HG03342 (cell line): ENCODE data around the gene VWA8.
"Not testable (repeated sequence)": the region's sequence is repeated elsewhere in the genome, so short reads cannot be mapped to it uniquely, and the experiment has no call there.

ENCODE experiments used
- ATAC-seq: cut with Tn5 transposase; IDR thresholded peaks from one replicate; pipeline ENCODE4 v1.9.1; 2021; ENCODE audit warnings: mild to moderate bottlenecking, moderate library complexity; ENCODE audit not compliant: unreplicated experiment

Gene VWA8

DNA sequence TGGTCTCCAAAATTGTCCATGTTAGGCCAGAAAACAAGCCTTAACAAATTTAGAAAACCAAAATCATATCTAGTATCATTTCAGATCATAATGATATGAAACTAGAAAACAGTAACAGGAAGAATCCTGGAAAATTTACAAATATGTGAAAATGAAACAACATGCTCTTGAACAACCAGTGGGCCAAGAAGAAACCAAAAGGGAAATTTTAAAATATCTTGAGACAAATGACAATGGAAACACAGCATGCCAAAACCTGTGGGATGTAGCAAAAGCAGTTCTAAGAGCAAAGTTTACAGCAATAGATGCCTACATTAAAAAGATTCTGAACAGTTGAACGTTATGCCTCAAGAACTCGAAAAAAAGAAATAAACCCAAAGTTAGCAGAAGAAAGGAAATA lies 32.6 kb downstream of the VWA8 start:
- ATAC-seq: no peak

DNA sequence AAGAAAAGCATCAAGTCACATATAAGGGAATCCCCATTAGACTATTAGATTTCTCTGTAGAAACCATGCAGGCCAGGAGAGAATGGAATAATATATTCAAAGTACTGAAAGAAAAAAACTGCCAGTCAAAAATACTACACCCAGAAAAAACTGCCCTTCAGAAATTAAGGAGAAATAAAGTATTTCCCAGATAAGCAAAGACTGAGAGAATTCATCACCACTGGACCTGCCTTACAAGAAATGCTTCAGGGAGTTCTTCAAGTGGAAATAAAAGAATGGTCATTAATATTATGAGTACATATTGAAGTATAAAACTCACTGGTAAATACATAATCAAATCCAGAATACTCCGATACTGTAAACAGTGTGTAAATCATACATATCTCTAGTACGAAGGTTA lies 35.9 kb downstream of the VWA8 start:
- no peak for ATAC-seq

DNA sequence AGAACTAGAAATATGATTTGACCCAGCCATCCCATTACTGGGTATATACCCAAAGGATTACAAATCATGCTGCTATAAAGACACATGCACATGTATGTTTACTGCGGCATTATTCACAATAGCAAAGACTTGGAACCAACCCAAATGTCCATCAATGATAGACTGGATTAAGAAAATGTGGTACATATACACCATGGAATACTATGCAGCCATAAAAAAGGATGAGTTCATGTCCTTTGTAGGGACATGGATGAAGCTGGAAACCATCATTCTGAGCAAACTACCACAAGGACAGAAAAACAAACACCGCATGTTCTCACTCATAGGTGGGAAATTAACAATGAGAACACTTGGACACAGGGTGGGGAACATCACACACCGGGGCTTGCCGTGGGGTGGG lies 38.0 kb downstream of the VWA8 start:
- ATAC-seq: not testable (repeated sequence)

DNA sequence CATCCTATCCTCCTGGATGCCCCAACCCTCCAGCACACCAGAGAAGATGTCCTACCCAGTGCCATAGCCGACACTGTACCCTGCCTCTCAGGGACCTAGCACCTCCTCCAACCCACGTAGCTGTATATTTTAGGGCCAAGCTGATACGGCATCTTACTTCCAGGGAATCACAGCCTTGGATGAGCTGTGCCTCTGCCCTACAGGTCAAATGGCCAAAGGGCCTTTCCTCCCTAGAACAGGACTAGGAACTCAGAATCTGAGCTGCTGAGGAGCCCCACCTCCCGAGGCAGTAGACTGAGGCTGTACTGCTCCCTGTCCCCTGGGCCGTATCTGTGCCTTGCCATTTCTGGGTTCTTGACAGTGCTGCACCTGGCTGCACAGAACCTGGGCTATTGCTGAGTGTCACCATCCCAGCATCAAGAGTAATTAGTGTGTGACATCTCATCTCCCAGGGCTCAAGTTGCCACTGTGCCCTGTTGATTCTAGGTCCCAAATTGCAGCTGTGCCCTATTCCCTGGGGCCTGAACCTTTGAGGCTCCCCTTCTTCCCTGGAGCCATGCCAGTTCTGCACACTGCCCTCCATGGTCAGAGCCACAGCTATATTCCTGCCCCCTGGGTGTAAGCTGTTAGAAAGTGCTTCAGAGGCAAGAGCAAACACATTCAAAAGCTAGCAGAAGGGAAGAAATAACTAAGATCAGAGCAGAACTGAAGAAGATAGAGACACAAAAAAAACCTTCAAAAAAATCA lies 41.0 kb downstream of the VWA8 start:
- ATAC-seq: no peak

- no peak for ATAC-seq
These were observed 41.7 kb downstream of the VWA8 start for GRCh38 chr13:41919031-41919740.

GRCh38 chr13:41917641-41918040 lies 43.3 kb downstream of the VWA8 start:
- no peak for ATAC-seq

- peak; percentile 82 for ATAC-seq
These were observed 44.5 kb downstream of the VWA8 start for GRCh38 chr13:41916173-41916954.

GRCh38 chr13:41915081-41915480 lies 45.8 kb downstream of the VWA8 start:
- no peak for ATAC-seq

- ATAC-seq: no peak
These were observed 46.4 kb downstream of the VWA8 start for GRCh38 chr13:41914552-41914951.

DNA sequence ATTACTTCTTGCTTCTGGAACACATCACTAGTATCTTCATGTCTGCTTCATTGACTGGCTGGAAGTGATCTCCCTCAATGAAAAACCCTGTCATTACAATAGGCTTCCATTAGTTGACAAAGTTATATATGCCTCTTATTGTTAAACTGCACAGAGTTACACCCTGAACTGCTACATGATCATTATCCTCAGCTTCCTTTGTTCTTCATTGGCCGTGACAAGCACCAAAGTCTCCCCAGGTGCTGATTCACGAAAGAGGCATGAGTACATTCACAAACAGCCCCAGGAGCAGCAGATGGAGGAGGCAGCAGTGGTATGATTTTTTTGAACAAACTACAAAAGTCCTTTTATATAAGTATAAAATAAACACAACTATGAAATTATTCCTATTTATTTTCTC lies 51.4 kb downstream of the VWA8 start:
- no peak for ATAC-seq

DNA sequence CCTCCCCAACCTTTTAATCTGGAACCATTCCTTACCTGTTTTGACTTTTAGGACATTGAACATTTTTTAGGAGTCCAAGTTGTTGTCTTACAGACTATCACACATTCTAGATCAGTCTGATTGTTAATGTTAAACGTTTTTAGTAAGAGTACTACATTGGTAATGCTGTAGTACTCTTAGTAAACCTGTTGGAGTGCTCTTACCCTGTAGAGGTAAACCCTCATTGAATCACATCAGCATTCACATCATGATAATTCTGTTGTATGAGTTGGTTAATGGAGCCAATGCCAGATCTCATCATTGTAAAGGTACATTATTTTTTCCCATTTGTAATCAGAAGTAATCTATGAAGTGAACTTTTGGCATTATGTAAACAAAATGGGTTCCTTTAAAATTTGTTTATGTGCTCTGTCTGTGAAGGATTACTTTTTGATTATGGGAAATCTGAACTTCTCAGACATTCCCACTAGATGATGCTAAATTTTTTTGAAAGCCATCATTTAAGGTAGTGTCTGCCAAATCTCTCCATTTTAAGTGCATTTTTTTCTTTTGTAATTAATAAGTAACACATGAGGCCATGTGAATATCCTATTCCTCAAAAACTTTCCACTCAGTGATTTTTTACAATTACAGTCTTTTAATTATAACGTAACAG lies 55.2 kb downstream of the VWA8 start:
- peak; percentile 84 for ATAC-seq

GRCh38 chr13:41900918-41901317 lies 60.0 kb downstream of the VWA8 start:
- ATAC-seq: no peak

DNA sequence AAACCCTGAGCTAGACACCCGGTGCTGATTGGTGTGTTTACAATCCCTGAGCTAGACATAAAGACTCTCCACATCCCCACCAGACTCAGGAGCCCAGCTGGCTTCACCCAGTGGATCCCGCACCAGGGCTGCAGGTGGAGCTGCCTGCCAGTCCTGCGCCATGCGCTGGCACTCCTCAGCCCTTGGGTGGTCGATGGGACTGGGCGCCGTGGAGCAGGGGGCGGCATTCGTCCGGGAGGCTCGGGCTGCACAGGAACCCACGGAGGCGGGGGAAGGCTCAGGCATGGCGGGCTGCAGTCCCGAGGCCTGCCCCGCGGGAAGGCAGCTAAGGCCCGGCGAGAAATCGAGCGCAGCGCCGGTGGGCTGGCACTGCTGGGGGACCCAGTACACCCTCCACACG lies 62.5 kb downstream of the VWA8 start:
- not testable (repeated sequence) for ATAC-seq

DNA sequence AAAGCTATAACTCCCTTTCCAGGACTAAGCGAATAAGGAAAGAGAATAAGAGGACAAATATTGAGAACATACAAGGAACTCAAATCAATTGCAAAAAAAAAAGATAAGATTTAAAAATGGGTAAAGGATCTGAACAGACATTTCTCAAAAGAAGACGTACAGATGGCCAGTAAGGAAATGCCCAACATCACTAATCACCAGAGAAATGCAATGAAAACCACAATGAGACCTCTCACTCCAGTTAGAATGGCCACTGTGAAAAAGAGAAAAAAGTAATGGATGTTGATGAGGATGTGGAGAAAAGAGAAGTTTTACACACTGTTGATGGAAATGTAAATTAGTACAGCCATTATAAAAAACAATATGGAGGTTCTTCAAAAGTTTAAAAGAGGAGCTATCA lies 63.8 kb downstream of the VWA8 start:
- no peak for ATAC-seq

DNA sequence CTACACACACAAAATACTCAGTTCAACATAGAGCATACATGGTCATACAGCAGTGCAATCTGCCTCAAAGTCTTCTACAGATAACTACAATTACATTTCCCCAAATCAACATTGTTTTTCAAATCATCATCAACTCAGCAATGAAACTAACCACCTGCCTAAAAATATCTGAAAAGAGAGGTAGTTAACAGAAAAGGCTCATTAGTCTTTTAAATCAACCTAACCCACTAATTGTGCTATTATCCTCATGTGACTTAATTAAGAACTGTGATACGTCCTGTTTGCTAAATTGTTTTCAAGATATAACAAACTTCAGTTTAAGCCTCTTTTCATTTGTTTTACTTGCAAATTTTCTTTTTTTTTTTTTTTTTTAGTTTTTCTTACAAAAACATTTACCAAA lies 65.4 kb downstream of the VWA8 start:
- no peak for ATAC-seq

DNA sequence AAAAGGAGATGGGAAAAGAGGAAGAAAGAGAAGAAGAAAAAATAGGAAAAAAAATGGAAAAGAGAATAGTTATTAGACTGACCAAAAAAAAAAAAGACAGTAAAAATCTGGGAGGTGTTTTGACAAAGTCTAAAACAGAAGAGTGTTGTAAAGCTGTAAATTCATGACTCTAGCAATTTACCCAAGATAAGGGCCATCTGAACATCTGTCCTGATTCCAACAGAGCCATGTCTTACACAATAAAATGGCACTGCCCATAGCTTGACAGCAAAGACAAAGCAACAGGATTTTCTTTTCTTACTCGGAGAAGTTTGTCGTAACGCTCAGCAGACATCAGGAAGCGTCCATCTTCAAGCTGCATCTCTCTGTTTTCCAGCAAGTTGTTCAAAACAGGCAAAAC lies 69.8 kb downstream of the VWA8 start:
- ATAC-seq: no peak

DNA sequence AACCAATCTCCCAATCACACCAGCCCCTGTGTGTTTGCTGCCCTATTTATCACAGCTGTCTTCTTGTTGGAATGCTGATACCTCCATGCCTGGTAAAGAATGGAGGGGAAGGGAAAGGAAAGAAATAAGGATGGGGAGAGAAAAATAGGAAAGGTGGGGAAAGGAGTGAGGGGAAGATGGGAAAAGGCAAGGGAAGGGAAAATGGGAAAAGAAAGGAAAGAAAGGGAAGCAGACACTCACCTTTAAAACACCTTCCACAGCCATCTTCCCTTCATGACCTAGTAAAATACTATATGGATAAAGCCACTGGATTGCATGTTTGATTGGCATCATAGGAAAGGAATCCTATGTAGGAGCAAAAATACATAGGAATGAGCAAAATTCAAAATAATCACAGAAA lies 77.8 kb downstream of the VWA8 start:
- ATAC-seq: no peak

DNA sequence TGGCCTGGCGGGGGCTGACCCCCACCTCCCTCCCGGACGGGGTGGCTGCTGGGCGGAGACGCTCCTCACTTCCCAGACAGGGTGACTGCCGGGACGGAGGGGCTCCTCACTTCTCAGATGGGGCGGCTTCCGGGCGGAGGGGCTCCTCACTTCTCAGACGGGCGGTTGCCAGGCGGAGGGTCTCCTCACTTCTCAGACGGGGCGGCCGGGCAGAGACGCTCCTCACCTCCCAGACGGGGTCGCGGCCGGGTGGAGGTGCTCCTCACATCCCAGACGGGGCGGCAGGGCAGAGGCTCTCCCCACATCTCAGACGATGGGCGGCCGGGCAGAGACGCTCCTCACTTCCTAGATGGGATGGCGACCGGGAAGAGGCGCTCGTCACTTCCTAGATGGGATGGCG lies 79.0 kb downstream of the VWA8 start:
- not testable (repeated sequence) for ATAC-seq

- ATAC-seq: no peak
These were observed 79.9 kb downstream of the VWA8 start for GRCh38 chr13:41880966-41881365.

DNA sequence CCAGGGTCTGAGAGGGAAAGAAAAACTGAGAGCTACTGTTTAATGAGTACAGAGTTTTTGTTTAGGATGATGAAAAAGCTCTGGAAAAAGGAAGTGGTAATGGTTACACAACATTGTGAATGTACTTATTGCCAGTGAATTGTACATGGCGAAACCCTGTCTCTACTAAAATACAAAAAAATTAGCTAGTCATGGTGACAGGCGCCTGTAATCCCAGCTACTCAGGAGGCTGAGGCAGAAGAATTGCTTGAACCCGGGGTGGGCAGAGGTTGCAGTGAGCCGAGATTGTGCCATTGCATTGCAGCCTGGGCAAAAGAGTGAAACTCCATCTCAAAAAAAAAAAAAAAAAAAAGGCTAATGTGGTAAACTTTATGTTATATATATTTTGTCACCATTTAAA lies 96.3 kb downstream of the VWA8 start:
- ATAC-seq: no peak

DNA sequence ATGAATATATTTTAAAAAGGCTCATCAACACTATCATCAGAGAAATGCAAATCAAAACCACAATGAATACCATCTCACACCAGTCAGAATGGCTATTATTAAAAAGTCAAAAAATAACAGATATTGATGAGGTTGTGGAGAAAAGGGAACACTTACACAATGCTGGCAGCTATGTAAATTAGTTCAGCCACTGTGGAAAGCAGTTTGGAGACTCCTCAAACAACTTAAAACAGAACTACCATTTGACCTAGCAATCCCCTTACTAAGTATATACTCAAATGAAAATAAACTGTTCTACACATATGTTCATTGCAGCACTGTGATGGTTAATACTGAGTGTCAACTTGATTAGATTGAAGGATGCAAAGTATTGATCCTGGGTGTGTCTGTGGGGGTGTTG lies 98.2 kb downstream of the VWA8 start:
- not testable (repeated sequence) for ATAC-seq
